Fibroblast of villous mesenchyme (primary cell): ENCODE data around the gene BTBD17. TPM values are rescaled to one million over a fixed set of nuclear protein-coding genes. Genes with fewer than 3 reads are reported as not detected.
A peak's percentile ranks its signal among the peaks of the same experiment; 100 is the strongest.

Source experiments
- DNase-seq: peaks from one replicate; pipeline ENCODE4 v3.0.0-alpha.2; 2010; ENCODE audit warnings: low read depth
- H3K4me3 ChIP-seq: 2 replicates; pipeline ENCODE4 v1.5.1; 2011; ENCODE audit warnings: low read depth, mild to moderate bottlenecking, low read length
- total RNA-seq: library from RNA; depleted of rRNA; stranded (reverse); fragments of >200 nt; gene quantifications from 2 replicates; pipeline ENCODE4 v1.2.3, GENCODE V29; 2012
- TF ChIP-seq, protein P1 (sequence below): IDR thresholded peaks from 2 replicates; pipeline ENCODE4 v1.5.1; 2012; ENCODE audit warnings: low read depth, mild to moderate bottlenecking, low read length; ENCODE audit not compliant: insufficient read depth

The BTBD17 gene
- total RNA-seq, 1 donor = not detected

DNA sequence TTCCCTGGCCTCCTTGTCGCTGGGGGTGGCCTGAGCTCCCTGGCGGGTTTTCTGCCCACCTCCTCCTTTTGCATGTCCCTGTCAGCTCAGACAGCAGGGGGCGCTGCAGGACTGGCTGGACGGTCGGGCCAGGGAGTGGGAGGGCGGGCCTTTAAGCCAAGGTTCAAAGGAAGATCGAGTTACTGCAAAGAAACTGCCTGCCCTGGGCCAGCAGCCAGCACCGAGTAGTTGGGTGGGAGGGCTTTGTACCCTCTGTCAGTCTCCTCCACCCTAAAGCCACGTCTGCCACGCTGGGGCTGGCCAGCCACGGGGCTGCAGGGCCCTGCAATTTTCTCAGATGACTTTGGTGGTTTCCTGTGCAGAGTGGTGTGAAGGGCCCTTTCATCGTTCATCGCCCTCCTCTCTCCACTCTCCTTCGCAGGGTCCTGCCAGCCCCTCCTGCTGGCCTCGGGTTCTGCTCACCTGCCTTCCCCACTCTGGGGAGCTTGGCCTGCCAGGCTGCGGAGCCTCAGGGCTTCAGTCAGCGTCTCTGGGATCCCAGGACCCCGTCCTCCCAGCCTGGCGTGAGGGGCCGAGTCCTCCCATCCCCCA is 17.9 kb upstream of the BTBD17 start:
- TF ChIP-seq, protein P1, sequence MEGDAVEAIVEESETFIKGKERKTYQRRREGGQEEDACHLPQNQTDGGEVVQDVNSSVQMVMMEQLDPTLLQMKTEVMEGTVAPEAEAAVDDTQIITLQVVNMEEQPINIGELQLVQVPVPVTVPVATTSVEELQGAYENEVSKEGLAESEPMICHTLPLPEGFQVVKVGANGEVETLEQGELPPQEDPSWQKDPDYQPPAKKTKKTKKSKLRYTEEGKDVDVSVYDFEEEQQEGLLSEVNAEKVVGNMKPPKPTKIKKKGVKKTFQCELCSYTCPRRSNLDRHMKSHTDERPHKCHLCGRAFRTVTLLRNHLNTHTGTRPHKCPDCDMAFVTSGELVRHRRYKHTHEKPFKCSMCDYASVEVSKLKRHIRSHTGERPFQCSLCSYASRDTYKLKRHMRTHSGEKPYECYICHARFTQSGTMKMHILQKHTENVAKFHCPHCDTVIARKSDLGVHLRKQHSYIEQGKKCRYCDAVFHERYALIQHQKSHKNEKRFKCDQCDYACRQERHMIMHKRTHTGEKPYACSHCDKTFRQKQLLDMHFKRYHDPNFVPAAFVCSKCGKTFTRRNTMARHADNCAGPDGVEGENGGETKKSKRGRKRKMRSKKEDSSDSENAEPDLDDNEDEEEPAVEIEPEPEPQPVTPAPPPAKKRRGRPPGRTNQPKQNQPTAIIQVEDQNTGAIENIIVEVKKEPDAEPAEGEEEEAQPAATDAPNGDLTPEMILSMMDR = peak; percentile 81
- no peak overlapping the region for H3K4me3 ChIP-seq
- peak; percentile 77 for DNase-seq

DNA sequence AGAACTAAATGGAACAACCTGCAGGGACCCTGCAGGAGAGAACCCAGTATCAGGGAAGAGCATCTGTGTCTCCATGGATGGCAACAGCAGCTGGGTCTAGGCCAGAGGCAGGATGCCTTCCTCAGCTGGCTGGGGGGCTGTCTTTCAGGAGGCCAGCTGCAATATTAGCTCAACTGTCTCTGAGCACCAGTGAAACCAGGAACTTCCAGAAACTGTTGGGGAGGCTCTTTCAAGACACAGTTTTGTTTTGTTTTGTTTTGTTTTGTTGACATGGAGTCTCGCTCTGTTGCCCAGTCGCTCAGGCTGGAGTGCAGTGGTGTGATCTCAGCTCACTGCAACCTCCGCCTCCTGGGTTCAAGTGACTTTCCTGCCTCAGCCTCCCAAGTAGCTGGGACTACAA is 13.2 kb upstream of the BTBD17 start:
- TF ChIP-seq, protein P1 = no peak
- no peak for DNase-seq
- no peak overlapping the region for H3K4me3 ChIP-seq

DNA sequence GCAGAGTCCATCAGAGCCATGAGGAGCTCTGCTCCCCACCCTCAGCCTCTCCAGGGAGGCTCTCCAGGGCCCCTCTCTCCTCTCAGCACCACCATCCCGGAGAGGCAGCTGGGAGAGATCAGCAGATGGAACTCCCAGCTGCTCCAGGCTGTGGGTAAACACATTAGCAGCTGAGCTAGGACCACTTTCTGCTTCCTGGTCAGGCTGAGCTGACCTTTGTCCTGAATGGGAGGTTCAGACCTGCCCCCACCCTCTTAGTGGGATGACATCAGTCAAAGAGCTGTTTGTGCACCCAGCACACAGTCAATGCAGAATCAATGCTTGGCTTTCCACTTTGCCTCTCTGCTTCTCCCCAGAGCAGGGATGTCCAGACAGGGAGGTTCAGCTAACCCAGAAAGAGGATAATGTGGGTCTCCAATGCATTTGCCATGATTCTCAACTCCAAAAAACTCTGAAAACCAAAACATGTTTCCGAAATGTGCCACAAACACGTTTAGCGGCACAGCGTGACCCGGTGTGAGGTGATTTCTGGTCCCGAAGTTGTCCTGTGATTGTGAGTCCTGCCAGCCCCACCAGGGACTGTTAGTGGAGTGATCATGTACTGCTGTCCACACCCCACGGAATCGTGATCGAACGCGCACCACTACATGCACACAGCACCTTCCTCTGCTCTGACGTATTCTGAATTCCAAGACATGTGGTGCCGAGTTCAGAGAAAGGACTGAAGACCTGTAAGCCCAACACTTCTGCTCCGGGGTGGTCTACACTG is 12.4 kb upstream of the BTBD17 start:
- no peak for DNase-seq
- H3K4me3 ChIP-seq = no peak overlapping the region
- TF ChIP-seq, protein P1 = no peak

DNA sequence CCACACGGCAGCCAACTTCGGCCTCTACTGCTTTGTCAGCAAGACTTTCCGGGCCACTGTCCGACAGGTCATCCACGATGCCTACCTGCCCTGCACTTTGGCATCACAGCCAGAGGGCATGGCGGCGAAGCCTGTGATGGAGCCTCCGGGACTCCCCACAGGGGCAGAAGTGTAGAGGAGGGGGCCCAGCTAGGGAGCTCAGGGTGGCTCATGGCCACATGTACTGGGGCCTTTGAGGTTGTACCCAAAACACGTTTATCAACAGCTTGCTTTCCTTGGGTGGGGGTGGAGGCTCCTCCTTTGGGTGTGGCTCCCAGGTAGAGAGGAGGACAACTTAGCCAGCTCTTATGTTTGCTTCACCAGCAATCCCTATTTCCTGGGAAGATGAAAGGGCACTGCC is 10.8 kb upstream of the BTBD17 start:
- TF ChIP-seq, protein P1 = no peak

DNA sequence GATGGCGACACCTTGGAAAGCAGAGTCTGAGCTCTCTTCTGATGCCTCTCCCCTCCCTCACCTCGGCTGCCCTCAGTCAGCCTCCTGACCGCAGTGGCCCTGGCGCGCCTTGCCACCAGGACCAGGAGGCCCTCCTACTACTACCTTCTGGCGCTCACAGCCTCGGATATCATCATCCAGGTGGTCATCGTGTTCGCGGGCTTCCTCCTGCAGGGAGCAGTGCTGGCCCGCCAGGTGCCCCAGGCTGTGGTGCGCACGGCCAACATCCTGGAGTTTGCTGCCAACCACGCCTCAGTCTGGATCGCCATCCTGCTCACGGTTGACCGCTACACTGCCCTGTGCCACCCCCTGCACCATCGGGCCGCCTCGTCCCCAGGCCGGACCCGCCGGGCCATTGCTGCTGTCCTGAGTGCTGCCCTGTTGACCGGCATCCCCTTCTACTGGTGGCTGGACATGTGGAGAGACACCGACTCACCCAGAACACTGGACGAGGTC is 10.0 kb upstream of the BTBD17 start:
- DNase-seq = no peak
- TF ChIP-seq, protein P1 = no peak
- no peak overlapping the region for H3K4me3 ChIP-seq

More for the DNA sequence above, 10.8 kb upstream of the BTBD17 start:
- no peak overlapping the region for H3K4me3 ChIP-seq
- no peak for DNase-seq

DNA sequence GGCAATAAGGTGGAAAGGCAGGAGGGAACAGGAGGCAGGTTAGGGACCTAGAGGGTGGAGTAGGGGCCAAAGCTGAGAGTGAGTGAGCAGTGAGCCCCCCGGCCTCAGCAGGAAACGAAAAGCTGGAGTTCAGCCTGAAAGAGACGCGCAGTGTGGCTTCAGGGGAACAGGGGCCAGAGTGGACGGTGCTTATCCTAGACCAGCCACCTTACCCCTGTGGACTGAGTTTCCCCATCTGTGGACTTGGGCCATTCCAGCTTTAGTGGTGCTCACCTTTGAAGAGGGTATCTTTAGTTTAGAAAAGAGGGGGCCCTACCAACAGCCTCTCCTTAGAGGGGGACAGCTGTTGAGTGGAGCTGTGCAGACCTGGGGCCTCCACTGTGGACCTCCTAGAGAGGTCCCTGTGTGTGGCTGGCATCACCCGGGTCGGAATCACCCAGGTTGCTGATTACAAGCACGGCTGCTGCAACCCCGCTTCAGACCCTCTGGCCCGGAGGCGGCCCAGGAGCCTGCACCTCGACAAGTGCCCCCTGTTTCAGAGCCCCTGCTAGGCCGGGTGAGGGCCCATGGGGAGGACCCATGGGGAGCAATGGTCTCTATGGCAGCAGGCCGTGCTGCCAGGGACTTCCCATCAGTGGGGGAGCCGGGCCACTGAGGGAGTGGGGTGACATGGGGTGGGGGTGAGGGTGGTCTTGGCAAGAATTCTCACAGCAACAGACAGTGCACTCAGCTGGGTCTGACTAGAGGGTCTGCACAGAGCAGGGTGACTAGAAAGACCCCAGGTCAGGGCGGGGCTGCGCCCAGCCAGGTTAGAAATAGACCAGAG is 8.2 kb upstream of the BTBD17 start:
- no peak for DNase-seq
- TF ChIP-seq, protein P1 = no peak
- H3K4me3 ChIP-seq = no peak overlapping the region
